ENCODE measurements around the gene PARD6B. TPM values are rescaled to one million over a fixed set of nuclear protein-coding genes. Genes with fewer than 3 reads are reported as not detected.

The PARD6B gene
- total and polyA plus RNA-seq, 2 of the 4 experiments (the other 2 are of a cell fraction) = 0.17 to 0.90 TPM

- TF ChIP-seq CTCF (conservative IDR thresholded peaks at IDR 0.05; ENCODE audit: low read depth, low read length) = no peak
Observed at GRCh38 chr20:50728981-50729874, 2.2 kb upstream of the PARD6B start (continued).
